NB4 (cell line): ENCODE results near the gene FGF10.

Experiments used
- DNase-seq: peaks from one replicate; pipeline ENCODE4 v3.0.0; 2010; ENCODE audit warnings: low read depth
- H3K4me3 ChIP-seq: one replicate; pipeline ENCODE4 v1.5.1; 2011; ENCODE audit warnings: mild to moderate bottlenecking, low read depth, low read length, moderate library complexity
- CTCF ChIP-seq: IDR thresholded peaks from one replicate; pipeline ENCODE4 v1.5.1; 2012; ENCODE audit warnings: low read depth, low read length
- MYC ChIP-seq: IDR thresholded peaks from 2 replicates; pipeline ENCODE4 v1.6.1; 2011; ENCODE audit warnings: low read depth, low read length
- POLR2A ChIP-seq: IDR thresholded peaks from 2 replicates; pipeline ENCODE4 v1.6.1; 2011; ENCODE audit warnings: mild to moderate bottlenecking; ENCODE audit not compliant: insufficient read length; ENCODE audit errors: extremely low read depth
- TF ChIP-seq, protein P1 (sequence below): IDR thresholded peaks from 2 replicates; pipeline ENCODE4 v1.6.1; 2011; ENCODE audit warnings: low read depth, low read length

FGF10 gene

DNA sequence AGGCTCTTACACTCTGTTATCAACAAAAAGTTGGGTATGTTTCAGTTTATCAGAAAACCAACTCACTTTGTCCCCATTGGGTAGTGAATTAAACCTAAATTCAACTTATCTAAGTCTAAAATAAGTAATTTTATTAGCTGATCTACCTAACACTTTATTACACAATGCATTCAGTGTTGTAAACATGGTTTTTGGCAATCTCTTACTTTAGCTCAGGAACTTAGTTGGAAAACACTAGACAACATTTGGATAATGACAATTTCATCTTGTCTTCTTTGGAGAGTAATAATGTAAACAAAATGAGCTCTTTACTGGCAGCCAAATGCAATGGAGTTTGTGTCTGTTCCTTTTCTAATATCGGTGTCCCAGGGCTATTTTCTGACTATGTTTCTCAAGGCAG, 33.0 kb downstream of the FGF10 start:
- no peak for DNase-seq
- TF ChIP-seq, protein P1, sequence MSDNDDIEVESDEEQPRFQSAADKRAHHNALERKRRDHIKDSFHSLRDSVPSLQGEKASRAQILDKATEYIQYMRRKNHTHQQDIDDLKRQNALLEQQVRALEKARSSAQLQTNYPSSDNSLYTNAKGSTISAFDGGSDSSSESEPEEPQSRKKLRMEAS = no peak
- TF ChIP-seq POLR2A (no peak), MYC (no peak), CTCF (no peak)
- H3K4me3 ChIP-seq = no peak overlapping the region

DNA sequence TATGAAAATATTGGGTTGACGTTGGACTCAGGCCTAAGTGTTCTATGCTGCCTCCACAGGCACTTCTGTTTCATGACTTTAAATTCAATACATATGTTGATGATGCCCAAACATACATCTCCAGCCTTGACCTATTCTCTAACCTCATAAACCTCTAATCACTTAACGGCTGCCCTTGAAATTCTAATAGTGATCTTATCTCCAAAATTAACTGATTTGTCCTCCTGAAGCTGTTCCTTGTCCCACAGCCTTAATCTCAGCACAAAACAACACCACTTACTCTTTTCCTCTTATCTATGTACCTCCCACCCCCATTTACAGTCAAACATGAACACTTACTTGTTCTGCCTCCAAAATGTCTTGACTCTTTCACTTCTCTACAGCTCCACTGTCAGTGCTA, 43.3 kb downstream of the FGF10 start:
- TF ChIP-seq, protein P1 = no peak
- TF ChIP-seq CTCF (no peak), POLR2A (no peak), MYC (no peak)
- no peak for DNase-seq
- H3K4me3 ChIP-seq = no peak overlapping the region

DNA sequence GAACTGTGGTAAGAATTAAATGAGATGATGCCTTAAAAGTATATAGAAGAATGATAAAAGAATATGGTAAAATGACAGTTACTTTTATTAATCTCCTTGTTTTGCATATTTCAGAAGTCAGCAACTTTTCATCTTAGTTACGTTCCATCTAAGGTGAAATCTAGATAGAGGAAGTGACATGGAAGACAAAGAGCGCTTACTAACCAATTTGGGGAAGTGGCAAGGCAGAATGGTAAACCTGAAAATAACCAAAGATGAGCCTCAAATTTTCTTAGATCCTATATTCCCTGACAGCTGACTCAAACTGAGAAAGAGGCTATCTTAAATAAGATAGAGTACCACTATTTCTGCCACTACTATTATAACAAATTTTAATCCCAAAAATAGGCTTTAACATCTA, 52.5 kb downstream of the FGF10 start:
- no peak for TF ChIP-seq MYC
- TF ChIP-seq POLR2A = no peak
- no peak for TF ChIP-seq CTCF
- TF ChIP-seq, protein P1 = no peak
- H3K4me3 ChIP-seq = no peak overlapping the region
- peak; percentile 34 for DNase-seq

- no peak for TF ChIP-seq MYC
- TF ChIP-seq CTCF = no peak
- TF ChIP-seq, protein P1 = no peak
- TF ChIP-seq POLR2A = no peak
- no peak for DNase-seq
- no peak overlapping the region for H3K4me3 ChIP-seq
Observed at GRCh38 chr5:44334622-44335021, 54.6 kb downstream of the FGF10 start.

- TF ChIP-seq, protein P1 = no peak
- TF ChIP-seq CTCF = peak; percentile 58
- H3K4me3 ChIP-seq = no peak overlapping the region
- peak; percentile 59 for DNase-seq
Observed at GRCh38 chr5:44332285-44332971, 56.8 kb downstream of the FGF10 start.
